GM19043 (cell line): ENCODE measurements around the gene LRP1B.

Source experiments
- ATAC-seq: cut with Tn5 transposase; IDR thresholded peaks from one replicate; pipeline ENCODE4 v1.9.1; 2021; ENCODE audit warnings: low read depth; ENCODE audit not compliant: unreplicated experiment

Gene LRP1B

GRCh38 chr2:140273408-140273807 is 1857.4 kb downstream of the LRP1B start:
- no peak for ATAC-seq

GRCh38 chr2:140270224-140270623 is 1860.6 kb downstream of the LRP1B start:
- no peak for ATAC-seq

- ATAC-seq: no peak
Measured at GRCh38 chr2:140269000-140269399, 1861.8 kb downstream of the LRP1B start.

GRCh38 chr2:140262908-140263307 is 1867.9 kb downstream of the LRP1B start:
- ATAC-seq: no peak

- ATAC-seq: no peak
Measured at GRCh38 chr2:140257692-140258300, 1873.0 kb downstream of the LRP1B start.

- ATAC-seq: no peak
Measured at GRCh38 chr2:140256080-140256479, 1874.7 kb downstream of the LRP1B start.

GRCh38 chr2:140249821-140250220 is 1881.0 kb downstream of the LRP1B start:
- ATAC-seq: no peak

- ATAC-seq: no peak
Measured at GRCh38 chr2:140248623-140249022, 1882.2 kb downstream of the LRP1B start.

- no peak for ATAC-seq
Measured at GRCh38 chr2:140247451-140248195, 1883.2 kb downstream of the LRP1B start.

- ATAC-seq: no peak
Measured at GRCh38 chr2:140246957-140247356, 1883.9 kb downstream of the LRP1B start.

- no peak for ATAC-seq
Measured at GRCh38 chr2:140246058-140246457, 1884.8 kb downstream of the LRP1B start.

- ATAC-seq: no peak
Measured at GRCh38 chr2:140242889-140243288, 1887.9 kb downstream of the LRP1B start.

- no peak for ATAC-seq
Measured at GRCh38 chr2:140234116-140234515, 1896.7 kb downstream of the LRP1B start.

- ATAC-seq: no peak
Measured at GRCh38 chr2:140210963-140211362, 1919.9 kb downstream of the LRP1B start.

- ATAC-seq: no peak
Measured at GRCh38 chr2:140205093-140205492, 1925.7 kb downstream of the LRP1B start.

GRCh38 chr2:140203347-140203746 is 1927.5 kb downstream of the LRP1B start:
- ATAC-seq: no peak

- ATAC-seq: no peak
Measured at GRCh38 chr2:140201572-140201971, 1929.2 kb downstream of the LRP1B start.

- ATAC-seq: no peak
Measured at GRCh38 chr2:140200764-140201163, 1930.1 kb downstream of the LRP1B start.

GRCh38 chr2:140200307-140200706 is 1930.5 kb downstream of the LRP1B start:
- ATAC-seq: no peak

GRCh38 chr2:140199312-140199711 is 1931.5 kb downstream of the LRP1B start:
- no peak for ATAC-seq

- no peak for ATAC-seq
Measured at GRCh38 chr2:140187086-140187485, 1943.7 kb downstream of the LRP1B start.

GRCh38 chr2:140186313-140186712 is 1944.5 kb downstream of the LRP1B start:
- ATAC-seq: no peak
